Measurements from ENCODE around the gene HOXB1.
A peak's percentile ranks its signal among the peaks of the same experiment; 100 is the strongest.
"Not testable (repeated sequence)": the region's sequence is repeated elsewhere in the genome, so short reads cannot be mapped to it uniquely, and the experiment has no call there.

HOXB1 gene

GRCh38 chr17:48542114-48542656, 11.4 kb upstream of the HOXB1 start:
- no peak for DNase-seq

GRCh38 chr17:48541577-48542113, 10.8 kb upstream of the HOXB1 start:
- no peak for DNase-seq

- DNase-seq, result no peak
Observed at GRCh38 chr17:48541036-48541576, 10.3 kb upstream of the HOXB1 start.

GRCh38 chr17:48540213-48540612, 9.4 kb upstream of the HOXB1 start:
- DNase-seq, result no peak

GRCh38 chr17:48539177-48539576, 8.4 kb upstream of the HOXB1 start:
- DNase-seq, result no peak

- DNase-seq, result no peak
Observed at GRCh38 chr17:48537316-48537715, 6.5 kb upstream of the HOXB1 start.

- DNase-seq, result not testable (repeated sequence)
Observed at GRCh38 chr17:48535793-48536559, 5.2 kb upstream of the HOXB1 start.

- no peak for DNase-seq
Observed at GRCh38 chr17:48532261-48532660, 1.4 kb upstream of the HOXB1 start.

GRCh38 chr17:48530208-48530886, 464 bp downstream of the HOXB1 start:
- DNase-seq, result no peak

GRCh38 chr17:48529683-48530009, 1.2 kb downstream of the HOXB1 start:
- DNase-seq, result no peak

GRCh38 chr17:48528936-48529682, 1.7 kb downstream of the HOXB1 start:
- no peak for DNase-seq

- no peak for DNase-seq
Observed at GRCh38 chr17:48528153-48528935, 2.5 kb downstream of the HOXB1 start.

- no peak for DNase-seq
Observed at GRCh38 chr17:48527547-48527932, 3.3 kb downstream of the HOXB1 start.

GRCh38 chr17:48526608-48527546, 3.9 kb downstream of the HOXB1 start:
- no peak for DNase-seq

- DNase-seq, result no peak
Observed at GRCh38 chr17:48523010-48523409, 7.8 kb downstream of the HOXB1 start.

- peak; percentile 11 for DNase-seq
Observed at GRCh38 chr17:48522031-48522653, 8.7 kb downstream of the HOXB1 start.

GRCh38 chr17:48520631-48521079, 10.2 kb downstream of the HOXB1 start:
- DNase-seq, result no peak

GRCh38 chr17:48519427-48519826, 11.4 kb downstream of the HOXB1 start:
- no peak for DNase-seq

GRCh38 chr17:48517478-48517877, 13.3 kb downstream of the HOXB1 start:
- DNase-seq, result peak; percentile 54
